SJSA1 (cell line): ENCODE data around the gene CHMP6. TPM values are rescaled to one million over a fixed set of nuclear protein-coding genes. Genes with fewer than 3 reads are reported as not detected.

Source experiments
- DNase-seq, 2 experiments: peaks; one replicate each; pipeline ENCODE4 v3.0.0-alpha.2; 2015 to 2020; ENCODE audit warnings: low spot score in 2 of 2, low read depth in 1 of 2
- H3K27ac ChIP-seq: fragments of 250-450 bp; sonication (Bioruptor Pico); 2 replicates; pipeline ENCODE4 v1.5.1; 2020; ENCODE audit warnings: mild to moderate bottlenecking, moderate library complexity
- H3K27me3 ChIP-seq: fragments of 250-450 bp; sonication (Bioruptor Pico); replicated peaks from 2 replicates; pipeline ENCODE4 v1.5.1; 2020; ENCODE audit warnings: mild to moderate bottlenecking, moderate library complexity
- H3K36me3 ChIP-seq: fragments of 250-450 bp; sonication (Bioruptor Pico); 2 replicates; pipeline ENCODE4 v1.5.1; 2020; ENCODE audit warnings: mild to moderate bottlenecking
- H3K4me1 ChIP-seq: fragments of 250-450 bp; sonication (Bioruptor Pico); replicated peaks from 2 replicates; pipeline ENCODE4 v1.6.1; 2021; ENCODE audit warnings: mild to moderate bottlenecking
- H3K4me3 ChIP-seq: fragments of 250-450 bp; sonication (Bioruptor Pico); 2 replicates; pipeline ENCODE4 v1.5.1; 2020; ENCODE audit warnings: mild to moderate bottlenecking
- H3K9me3 ChIP-seq: fragments of 250-450 bp; sonication (Bioruptor Pico); replicated peaks from 2 replicates; pipeline ENCODE4 v1.5.1; 2020; ENCODE audit warnings: mild to moderate bottlenecking
- total RNA-seq: library from RNA; depleted of rRNA; stranded (reverse); fragments of >200 nt; shearing (Covaris generic); gene quantifications from 2 replicates; pipeline ENCODE4 v1.2.3, GENCODE V29; 2014

The CHMP6 gene
- total RNA-seq, 1 experiment from 2014 or later, result 20.9 TPM

DNA sequence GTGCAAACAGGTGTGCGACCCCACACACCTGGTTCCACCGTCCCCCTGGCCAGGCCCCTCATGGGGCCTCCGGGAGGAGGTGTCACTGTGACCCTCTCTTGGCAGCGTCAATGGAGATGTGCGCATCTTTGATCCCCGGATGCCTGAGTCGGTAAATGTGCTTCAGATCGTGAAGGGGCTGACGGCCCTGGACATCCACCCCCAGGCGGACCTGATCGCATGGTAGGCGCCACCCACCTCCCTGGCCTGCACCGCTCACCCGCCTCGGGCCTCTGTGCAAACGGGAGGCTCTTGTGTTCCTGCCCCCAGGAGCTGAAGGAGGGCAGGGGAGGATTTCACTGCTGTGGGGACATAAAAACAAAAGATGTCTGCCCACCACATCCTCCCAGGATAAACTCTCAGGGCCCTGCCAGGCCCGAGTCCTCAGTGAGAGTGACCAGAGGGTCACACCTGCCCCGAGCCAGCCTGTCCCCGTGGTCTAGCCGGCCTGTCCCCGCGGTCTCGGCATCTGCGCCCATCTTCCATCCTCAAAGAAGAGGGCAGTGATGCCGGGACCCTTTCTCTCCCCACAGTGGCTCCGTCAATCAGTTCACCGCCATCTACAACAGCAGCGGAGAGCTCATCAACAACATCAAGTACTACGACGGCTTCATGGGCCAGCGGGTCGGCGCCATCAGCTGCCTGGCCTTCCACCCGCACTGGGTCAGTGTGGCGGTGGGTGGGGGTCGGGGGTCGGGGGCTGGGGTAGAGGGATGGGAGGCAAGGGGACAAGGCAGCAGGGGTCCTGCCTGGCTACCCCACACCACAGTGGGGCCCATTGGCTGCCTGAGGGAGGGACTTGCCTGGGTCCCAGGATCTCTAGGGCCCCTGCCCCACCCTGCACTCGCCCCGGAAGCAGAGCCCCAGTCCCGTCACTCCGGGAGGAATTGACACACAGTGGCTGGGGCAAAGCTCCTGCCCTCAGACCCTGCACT is 29.0 kb upstream of the CHMP6 start:
- DNase-seq, result no peak
- H3K36me3 ChIP-seq, result peaks cover 30% of the 10 kb centered on the region
- H3K9me3 ChIP-seq, result no peaks in the 10 kb centered on the region
- peaks cover 8% of the 10 kb centered on the region; the same call in 1 of the 2 replicates for H3K4me1 ChIP-seq
- H3K27ac ChIP-seq, result no peak overlapping the region
- no peak overlapping the region for H3K4me3 ChIP-seq
- H3K27me3 ChIP-seq, result no peaks in the 10 kb centered on the region

DNA sequence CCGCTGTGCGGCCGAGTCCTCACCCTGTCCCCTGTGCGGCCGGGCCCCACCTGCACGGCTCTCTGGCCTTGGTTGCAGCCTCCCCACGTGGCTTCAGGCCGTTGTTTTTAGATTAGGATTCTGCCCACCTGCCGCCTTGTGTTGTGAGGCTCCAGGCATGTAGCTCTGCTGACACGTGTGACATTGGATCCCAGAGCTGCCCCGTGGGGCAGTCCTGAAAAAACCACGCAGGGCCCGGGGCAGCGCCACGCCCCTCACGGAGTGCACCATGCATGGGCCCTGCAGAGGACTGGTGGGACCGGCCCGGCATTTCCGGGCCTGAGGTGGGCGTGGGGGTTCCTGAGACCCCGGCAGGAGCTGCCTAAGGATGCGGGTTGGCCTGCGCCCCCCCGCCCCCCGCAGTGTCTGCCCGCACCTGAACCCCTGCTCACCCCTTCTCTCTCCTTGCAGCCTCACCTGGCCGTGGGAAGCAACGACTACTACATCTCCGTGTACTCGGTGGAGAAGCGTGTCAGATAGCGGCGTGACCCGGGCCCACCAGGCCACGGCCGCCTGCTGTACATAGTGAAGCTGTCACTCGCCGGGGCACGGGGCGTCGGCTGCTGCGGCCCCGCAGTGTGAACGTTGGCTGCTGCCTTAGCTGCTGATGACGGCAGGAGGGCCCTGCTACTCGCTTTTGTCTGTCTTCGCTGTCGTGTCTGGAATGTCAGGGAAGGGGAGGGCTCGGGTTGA is 27.7 kb upstream of the CHMP6 start:
- no peaks in the 10 kb centered on the region for H3K9me3 ChIP-seq
- peaks cover 29% of the 10 kb centered on the region for H3K36me3 ChIP-seq
- H3K4me1 ChIP-seq, result peaks cover 16% of the 10 kb centered on the region
- H3K4me3 ChIP-seq, result no peak overlapping the region
- DNase-seq, result no peak
- no peak overlapping the region for H3K27ac ChIP-seq
- no peaks in the 10 kb centered on the region; the same call in 1 of the 2 replicates for H3K27me3 ChIP-seq

DNA sequence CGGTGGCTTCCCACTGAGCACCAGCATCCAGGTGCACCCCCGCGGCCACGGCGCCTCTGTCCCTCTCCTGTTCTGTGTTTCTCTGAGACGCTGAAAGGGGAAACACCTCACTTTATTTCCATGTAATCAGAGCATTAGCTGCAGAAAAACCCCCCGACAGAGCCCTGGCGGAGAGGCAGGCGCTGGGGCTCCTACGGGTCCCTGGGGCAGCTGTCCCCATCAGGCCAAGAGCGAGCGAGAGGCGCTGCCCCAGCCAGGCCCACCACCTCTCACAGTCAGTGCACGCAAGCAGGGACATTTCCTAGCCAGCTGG is 27.1 kb upstream of the CHMP6 start:
- Histone ChIP-seq H3K27me3 (peaks cover under 1% of the 10 kb centered on the region; the same call in 1 of the 2 replicates), H3K27ac (no peak overlapping the region), H3K36me3 (peaks cover 29% of the 10 kb centered on the region), H3K9me3 (no peaks in the 10 kb centered on the region), H3K4me3 (no peak overlapping the region), H3K4me1 (peaks cover 13% of the 10 kb centered on the region)
- DNase-seq, result no peak

DNA sequence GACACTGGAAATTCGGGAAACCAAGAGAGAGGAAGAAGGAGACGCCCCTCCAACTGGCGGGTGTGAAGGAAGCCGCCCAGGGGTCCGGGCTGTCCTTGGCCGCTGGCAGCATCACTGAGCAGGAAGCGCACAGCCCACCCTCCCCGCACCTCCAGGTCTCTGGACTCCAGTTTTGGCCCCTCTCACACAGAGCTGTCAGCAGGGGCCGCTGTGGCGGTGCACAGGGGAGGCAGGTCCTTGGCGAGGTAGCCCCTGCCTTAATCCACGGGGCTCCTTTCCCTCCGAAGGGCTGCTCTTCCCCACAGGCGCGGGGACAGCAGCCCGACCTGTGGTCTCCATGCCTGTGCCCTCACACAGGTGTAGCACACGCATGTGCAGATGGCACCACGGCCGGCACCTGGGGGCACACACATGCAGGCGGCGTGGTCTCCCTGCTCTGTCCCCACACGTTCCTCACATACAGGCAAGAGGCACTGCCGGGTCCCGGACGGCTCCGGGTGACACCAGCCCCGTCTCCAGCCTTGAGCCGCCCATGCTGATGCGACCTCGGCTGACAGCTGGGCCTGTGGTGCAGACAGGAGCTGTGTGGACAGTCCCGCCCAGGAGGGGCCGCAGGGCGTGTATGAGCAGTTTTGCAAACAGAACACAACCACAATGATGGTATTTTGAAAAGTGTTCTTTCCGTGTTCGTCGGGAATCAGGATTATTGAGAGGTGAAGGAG is 26.6 kb upstream of the CHMP6 start:
- DNase-seq, result no peak

DNA sequence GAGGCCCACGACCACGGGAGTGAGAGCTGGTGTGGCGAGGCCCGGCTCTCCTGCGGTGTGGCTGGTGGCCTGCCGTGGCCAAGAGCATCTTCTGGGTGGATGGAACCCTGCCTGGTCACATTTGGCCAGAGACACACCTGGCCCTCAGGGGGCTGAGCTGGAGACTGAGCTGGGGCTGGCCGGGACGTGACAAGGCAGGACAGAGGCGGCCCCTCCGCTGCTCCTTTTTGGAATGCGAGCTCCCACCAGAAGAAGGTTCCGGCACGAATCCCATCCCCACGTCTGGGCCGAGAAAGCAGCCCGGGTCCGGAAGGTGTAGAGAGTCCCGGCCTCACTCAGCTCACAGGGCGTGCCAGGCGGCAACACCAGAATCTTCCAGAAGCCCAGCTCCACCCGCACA is 26.0 kb upstream of the CHMP6 start:
- Histone ChIP-seq H3K27me3 (peaks cover 12% of the 10 kb centered on the region), H3K4me1 (peaks cover 14% of the 10 kb centered on the region), H3K4me3 (no peak overlapping the region), H3K9me3 (no peaks in the 10 kb centered on the region; the same call in 1 of the 2 replicates), H3K27ac (no peak overlapping the region), H3K36me3 (peaks cover 26% of the 10 kb centered on the region)
- no peak for DNase-seq

More for the DNA sequence above, 26.6 kb upstream of the CHMP6 start:
- H3K4me3 ChIP-seq, result no peak overlapping the region
- H3K27ac ChIP-seq, result no peak overlapping the region
- peaks cover 6% of the 10 kb centered on the region for H3K27me3 ChIP-seq
- peaks cover 10% of the 10 kb centered on the region for H3K4me1 ChIP-seq
- peaks cover 27% of the 10 kb centered on the region for H3K36me3 ChIP-seq
- no peaks in the 10 kb centered on the region for H3K9me3 ChIP-seq

DNA sequence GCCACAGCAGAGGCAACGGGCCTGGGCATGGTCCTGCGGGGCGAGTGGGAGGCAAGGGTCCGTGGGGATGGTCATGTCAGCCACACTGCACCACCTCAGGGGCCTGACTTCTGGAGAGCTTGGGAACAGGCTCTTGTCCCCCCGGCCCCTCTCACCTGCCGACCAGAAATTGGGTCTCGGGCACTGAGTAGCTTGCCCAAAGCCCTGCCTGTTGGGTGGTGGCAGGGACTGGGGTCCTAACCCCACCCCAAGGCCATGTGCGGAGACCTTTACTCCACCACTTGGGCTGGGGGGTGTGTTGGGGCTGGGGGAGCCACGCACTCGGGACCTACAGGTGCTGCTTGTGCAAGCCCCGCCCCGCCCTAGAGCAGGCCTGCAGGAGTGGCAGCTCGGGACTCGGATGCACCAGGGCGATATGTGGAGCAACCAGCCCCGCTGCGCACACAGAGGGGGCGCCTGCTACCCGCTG is 24.2 kb upstream of the CHMP6 start:
- no peak overlapping the region for H3K27ac ChIP-seq
- H3K9me3 ChIP-seq, result no peaks in the 10 kb centered on the region; the same call in 1 of the 2 replicates
- no peak for DNase-seq
- H3K4me3 ChIP-seq, result no peak overlapping the region
- H3K36me3 ChIP-seq, result peaks cover 22% of the 10 kb centered on the region
- peaks cover 14% of the 10 kb centered on the region for H3K4me1 ChIP-seq
- H3K27me3 ChIP-seq, result peaks cover 20% of the 10 kb centered on the region

DNA sequence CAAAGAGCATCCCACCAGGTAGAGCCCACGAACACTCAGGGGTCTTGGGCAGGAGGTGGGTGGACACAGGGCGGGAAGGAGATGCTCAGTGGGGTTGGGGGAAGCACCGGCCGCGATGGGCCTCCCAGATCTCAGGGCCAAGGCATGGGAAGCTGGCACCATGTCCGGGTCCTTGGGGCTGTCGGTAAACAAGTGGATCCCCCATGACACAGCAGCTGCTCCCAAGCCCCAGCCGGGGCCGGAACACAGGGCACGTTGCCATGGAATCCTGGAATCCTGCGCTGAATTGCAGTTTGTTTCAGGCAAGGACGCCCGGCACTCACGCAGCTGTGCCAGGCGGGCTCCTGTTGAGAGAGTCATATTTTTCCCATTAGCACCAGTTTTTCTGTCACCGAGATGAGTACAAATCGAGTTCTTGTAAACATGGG is 23.0 kb upstream of the CHMP6 start:
- no peak overlapping the region for H3K4me3 ChIP-seq
- H3K9me3 ChIP-seq, result no peaks in the 10 kb centered on the region; the same call in 1 of the 2 replicates
- peaks cover 21% of the 10 kb centered on the region for H3K27me3 ChIP-seq
- DNase-seq, result no peak
- H3K36me3 ChIP-seq, result peaks cover 22% of the 10 kb centered on the region
- no peak overlapping the region for H3K27ac ChIP-seq
- peaks cover 14% of the 10 kb centered on the region for H3K4me1 ChIP-seq

DNA sequence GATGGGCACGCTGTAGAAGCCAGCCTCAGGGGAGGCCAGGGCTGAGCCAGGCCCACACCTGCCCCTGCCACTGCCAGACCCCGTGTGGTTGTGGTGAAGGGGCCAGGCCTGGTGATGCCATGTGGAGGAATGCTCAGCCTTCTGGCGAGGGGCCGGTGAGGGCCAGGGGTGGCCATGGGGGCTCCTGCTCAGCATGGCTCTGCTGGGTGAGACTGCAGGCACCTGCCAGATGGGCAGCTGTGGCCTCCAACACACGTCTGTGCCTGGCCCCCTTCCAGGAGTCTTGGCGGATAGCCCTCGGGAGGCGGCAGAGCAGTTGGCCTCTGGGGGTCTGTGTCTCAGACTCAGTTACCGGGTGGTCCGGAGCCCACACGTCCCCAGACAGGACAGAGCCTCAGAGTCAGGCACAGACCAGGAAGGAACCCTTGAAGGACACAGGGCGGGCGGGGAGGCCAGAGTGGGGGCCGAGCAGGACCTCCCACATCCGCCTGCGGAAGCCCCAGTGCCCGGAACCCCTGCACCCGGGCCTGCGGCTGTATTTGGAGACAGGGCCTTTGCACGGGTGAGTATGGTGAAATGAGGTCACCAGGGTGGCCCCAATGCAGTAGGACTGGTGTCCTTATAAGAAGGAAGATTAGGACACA is 22.5 kb upstream of the CHMP6 start:
- Histone ChIP-seq H3K9me3 (no peaks in the 10 kb centered on the region; the same call in 1 of the 2 replicates), H3K36me3 (peaks cover 19% of the 10 kb centered on the region), H3K4me3 (no peak overlapping the region), H3K27ac (no peak overlapping the region), H3K27me3 (peaks cover 24% of the 10 kb centered on the region), H3K4me1 (peaks cover 14% of the 10 kb centered on the region)
- no peak for DNase-seq

DNA sequence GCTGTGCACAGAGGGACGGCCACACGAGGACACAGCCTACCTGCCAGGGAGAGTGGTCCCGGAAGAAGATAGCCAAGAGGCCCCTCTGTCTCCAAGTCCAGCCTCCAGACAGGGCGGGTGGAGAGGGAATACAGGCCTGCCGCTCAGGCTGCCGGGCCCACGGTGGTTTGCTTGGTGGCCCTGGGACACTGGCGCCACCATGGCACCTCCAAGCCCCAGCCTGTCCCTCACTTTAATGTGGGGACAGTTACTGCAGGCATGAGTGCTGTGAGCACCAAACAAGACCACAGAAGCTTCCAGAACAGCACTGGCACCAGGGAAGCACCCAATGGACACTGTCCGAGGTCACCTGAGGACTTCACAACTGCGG is 22.0 kb upstream of the CHMP6 start:
- Histone ChIP-seq H3K4me3 (no peak overlapping the region), H3K4me1 (peaks cover 14% of the 10 kb centered on the region), H3K27ac (no peak overlapping the region), H3K27me3 (peaks cover 28% of the 10 kb centered on the region), H3K9me3 (no peaks in the 10 kb centered on the region; the same call in 1 of the 2 replicates), H3K36me3 (peaks cover 13% of the 10 kb centered on the region)
- no peak for DNase-seq

DNA sequence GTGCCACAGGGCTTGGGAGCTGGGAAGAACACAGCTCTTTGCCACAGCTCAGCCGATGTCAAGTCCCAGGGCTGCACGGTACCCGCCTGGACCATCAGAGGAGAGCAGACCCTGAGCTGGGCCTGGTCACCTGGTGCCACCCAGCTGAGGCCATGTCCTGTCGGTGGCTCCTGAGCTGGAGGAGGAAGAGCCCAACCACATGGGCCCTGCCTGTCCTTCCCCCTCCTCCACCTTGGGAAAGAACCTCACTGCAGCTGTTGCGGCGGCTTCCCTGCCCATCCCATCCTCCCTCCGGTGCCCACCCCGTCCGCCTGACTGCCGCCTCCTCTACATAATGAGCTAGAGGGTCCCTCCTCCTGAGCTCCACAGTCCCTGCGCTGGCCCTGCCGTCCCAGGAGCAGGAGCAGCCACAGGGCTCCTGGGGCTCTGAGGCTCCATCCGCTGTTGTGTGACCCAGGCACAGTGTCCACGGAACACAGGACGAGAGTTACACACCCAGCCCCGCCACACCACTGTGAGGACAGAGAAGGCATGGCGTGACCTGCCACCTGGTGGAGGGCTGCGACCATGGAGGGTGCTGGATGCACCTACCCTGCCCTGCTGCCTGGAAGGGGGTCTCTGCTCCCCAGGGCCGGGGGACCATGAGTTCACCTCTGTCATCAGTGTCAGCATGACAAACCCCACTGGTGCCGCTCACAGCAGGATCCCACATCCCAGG is 21.4 kb upstream of the CHMP6 start:
- Histone ChIP-seq H3K4me3 (no peak overlapping the region), H3K4me1 (peaks cover 14% of the 10 kb centered on the region), H3K9me3 (no peaks in the 10 kb centered on the region; the same call in 1 of the 2 replicates), H3K36me3 (peaks cover 8% of the 10 kb centered on the region), H3K27me3 (peaks cover 28% of the 10 kb centered on the region), H3K27ac (no peak overlapping the region)
- peak in 1 of 2 experiments; percentile 40 for DNase-seq

DNA sequence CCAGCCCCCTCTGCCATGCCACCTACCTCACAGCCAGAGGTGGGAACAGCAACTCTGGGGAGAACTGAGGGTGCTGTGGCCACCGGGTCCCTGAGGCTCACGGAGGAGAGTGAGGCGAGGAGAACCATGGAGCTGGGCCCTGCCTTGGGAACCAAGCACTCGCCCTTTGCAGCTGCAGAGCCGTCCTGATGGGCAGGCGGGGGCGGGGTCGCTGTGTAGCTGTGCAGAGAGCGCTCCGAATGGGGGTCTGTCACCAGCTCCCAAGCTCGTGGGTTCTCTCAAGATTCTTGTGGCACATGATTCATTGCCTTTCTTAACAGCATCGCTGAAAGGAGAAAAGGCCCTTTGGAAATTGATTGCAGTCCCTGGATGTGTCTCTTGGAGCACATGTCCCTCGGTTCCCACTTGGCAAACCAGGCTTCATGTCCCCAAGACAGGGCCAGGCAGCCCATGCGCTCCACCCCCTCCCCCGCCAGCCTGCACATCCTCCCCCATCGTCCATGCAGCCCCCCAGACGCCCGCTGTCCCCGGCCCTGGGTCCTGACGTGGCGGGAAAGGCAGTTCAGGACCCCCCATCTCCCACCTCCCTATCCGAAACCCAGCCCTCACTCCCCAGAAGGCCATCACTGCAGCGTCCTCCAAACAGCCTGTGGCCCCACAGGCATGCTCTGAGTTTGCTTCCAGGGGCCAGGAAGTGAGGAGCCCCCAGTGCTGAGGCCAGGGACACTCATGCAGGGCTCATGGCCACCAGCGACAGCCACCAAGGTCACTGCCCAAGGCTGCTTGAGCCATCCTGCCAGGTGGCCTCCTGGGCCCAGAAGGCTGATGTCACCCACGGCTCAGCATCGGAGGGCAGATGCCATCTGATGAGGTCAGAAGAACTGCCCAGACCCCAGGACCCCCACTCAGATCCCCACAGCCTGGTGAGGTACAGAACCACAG is 20.6 kb upstream of the CHMP6 start:
- Histone ChIP-seq H3K27me3 (peaks cover 28% of the 10 kb centered on the region), H3K27ac (no peak overlapping the region), H3K4me1 (peaks cover 14% of the 10 kb centered on the region), H3K4me3 (no peak overlapping the region), H3K9me3 (no peaks in the 10 kb centered on the region; the same call in 1 of the 2 replicates), H3K36me3 (peaks cover 2% of the 10 kb centered on the region; the same call in 1 of the 2 replicates)
- no peak for DNase-seq
